ENCODE measurements around the gene MAMLD1. TPM values are rescaled to one million over a fixed set of nuclear protein-coding genes. Genes with fewer than 3 reads are reported as not detected.

The MAMLD1 gene
- total RNA-seq, 2 donors from 2014 or later = 3.4 to 5.6 TPM

DNA sequence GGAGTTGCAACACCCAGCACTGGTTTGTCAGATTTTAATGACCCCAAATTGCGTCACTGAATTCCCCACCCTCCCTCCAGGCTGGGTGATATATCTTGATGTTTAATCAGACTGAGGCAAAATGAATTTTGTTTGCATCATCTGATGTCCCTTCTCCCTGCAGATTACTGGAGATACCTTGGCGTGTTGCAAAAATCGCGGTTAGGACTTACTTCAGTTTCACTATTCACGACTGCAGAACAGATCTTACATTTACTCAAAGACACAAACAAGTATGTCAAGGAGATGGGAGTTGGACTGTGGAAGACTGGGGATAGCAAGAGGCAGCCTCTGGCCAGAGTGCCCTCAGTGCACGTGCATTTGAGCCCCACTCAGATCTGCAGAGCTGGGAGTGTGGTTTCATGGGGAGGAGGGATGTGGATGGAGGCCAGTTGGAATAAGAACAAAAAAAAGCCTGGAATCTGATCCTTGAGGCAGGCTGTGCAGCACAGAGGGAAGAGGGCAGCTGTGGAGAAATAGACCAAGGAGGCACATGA, 113.1 kb downstream of the MAMLD1 start:
- H3K27me3 ChIP-seq = no peaks in the 10 kb centered on the region
- TF ChIP-seq POLR2A (IDR thresholded peaks at IDR 0.05) (no peak), CTCF (IDR thresholded peaks at IDR 0.05) (no peak)
- H3K4me1 ChIP-seq = no peaks in the 10 kb centered on the region
- intact Hi-C loops (cut with DNase I) = no loop called here
- no peaks in the 10 kb centered on the region for H3K36me3 ChIP-seq (replicated peaks in 1 of 2; ENCODE audit: insufficient read depth in 1 of 2, low read depth in 2 of 2)
- no peaks in the 10 kb centered on the region for H3K9me3 ChIP-seq
- WGBS, 2 donors = 79 to 88% methylated on average over 6 of the region's 6 CpGs
- no peak overlapping the region for H3K27ac ChIP-seq
- H3K4me3 ChIP-seq = no peak overlapping the region
- DNase-seq (no peak), ATAC-seq (no peak)

DNA sequence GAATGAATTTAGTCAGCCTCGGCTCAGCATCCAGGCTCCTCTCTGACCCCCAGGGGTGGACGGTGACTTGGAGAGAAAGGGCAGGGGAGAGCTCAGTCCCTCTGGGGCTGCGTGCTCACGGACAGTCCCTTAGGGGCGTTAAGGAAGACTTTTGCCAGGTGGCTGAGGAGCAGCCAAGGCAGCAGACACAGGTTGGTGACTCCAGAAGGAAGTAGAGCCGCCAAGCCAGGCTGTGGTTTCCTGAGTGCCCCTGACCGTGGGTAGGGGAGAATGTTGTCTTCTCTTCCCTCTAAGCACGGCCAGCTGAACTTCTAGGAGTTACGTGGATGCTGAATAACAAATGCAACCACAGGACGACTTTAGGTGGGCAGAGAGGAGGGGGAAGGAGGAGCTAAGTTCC, 114.3 kb downstream of the MAMLD1 start:
- Histone ChIP-seq H3K4me1 (no peaks in the 10 kb centered on the region), H3K27me3 (no peaks in the 10 kb centered on the region), H3K4me3 (no peak overlapping the region), H3K27ac (no peak overlapping the region), H3K36me3 (replicated peaks in 1 of 2; ENCODE audit: insufficient read depth in 1 of 2, low read depth in 2 of 2) (no peaks in the 10 kb centered on the region), H3K9me3 (no peaks in the 10 kb centered on the region)
- intact Hi-C loops (cut with DNase I) = no loop called here
- DNase-seq (no peak), ATAC-seq (no peak)
- TF ChIP-seq CTCF (IDR thresholded peaks at IDR 0.05) = no peak
- TF ChIP-seq POLR2A (IDR thresholded peaks at IDR 0.05) = no peak
- 52 to 90% methylated on average over 4 to 7 of the region's 10 CpGs for WGBS, 2 donors

- no peaks in the 10 kb centered on the region for H3K27me3 ChIP-seq
- 62 to 73% methylated on average over 13 of the region's 13 CpGs for WGBS, 2 donors
- ATAC-seq (no peak), DNase-seq (no peak)
- no peaks in the 10 kb centered on the region for H3K9me3 ChIP-seq
- H3K27ac ChIP-seq = no peak overlapping the region
- no peaks in the 10 kb centered on the region for H3K36me3 ChIP-seq (replicated peaks in 1 of 2; ENCODE audit: insufficient read depth in 1 of 2, low read depth in 2 of 2)
- H3K4me3 ChIP-seq = no peak overlapping the region
- intact Hi-C loops (cut with DNase I) = no loop called here
- TF ChIP-seq POLR2A (IDR thresholded peaks at IDR 0.05) = no peak
- no peak for TF ChIP-seq CTCF (IDR thresholded peaks at IDR 0.05)
- no peaks in the 10 kb centered on the region for H3K4me1 ChIP-seq
Observed at GRCh38 chrX:150478496-150479492, 115.7 kb downstream of the MAMLD1 start.

GRCh38 chrX:150482537-150483206, 119.6 kb downstream of the MAMLD1 start:
- Histone ChIP-seq H3K9me3 (no peaks in the 10 kb centered on the region), H3K4me3 (no peak overlapping the region), H3K4me1 (no peaks in the 10 kb centered on the region), H3K36me3 (replicated peaks in 1 of 2; ENCODE audit: insufficient read depth in 1 of 2, low read depth in 2 of 2) (no peaks in the 10 kb centered on the region), H3K27me3 (no peaks in the 10 kb centered on the region), H3K27ac (no peak overlapping the region)
- no peak for TF ChIP-seq CTCF (IDR thresholded peaks at IDR 0.05)
- TF ChIP-seq POLR2A (IDR thresholded peaks at IDR 0.05) = no peak
- peak; percentile 30 for ATAC-seq
- intact Hi-C loops (cut with DNase I) = no loop called here
- peak in 2 of 4 donors; percentile 28 to 34 for DNase-seq
- 25 to 37% methylated on average over 5 to 6 of the region's 6 CpGs for WGBS, 2 donors

Data from body of pancreas (tissue), 4 donors.